Iris pigment epithelial cell (primary cell): Measurements from ENCODE around the gene NFYB.
A peak's percentile ranks its signal among the peaks of the same experiment; 100 is the strongest.
"Not testable (repeated sequence)": the region's sequence is repeated elsewhere in the genome, so short reads cannot be mapped to it uniquely, and the experiment has no call there.

Experiments
- DNase-seq: peaks from one replicate; pipeline ENCODE4 v3.0.0-alpha.2; 2011; ENCODE audit warnings: low read depth

The NFYB gene

GRCh38 chr12:104114834-104115586, 23.0 kb downstream of the NFYB start:
- not testable (repeated sequence) for DNase-seq

GRCh38 chr12:104109446-104110271, 28.4 kb downstream of the NFYB start:
- no peak for DNase-seq

- DNase-seq: peak; percentile 90
These were observed 29.1 kb downstream of the NFYB start for GRCh38 chr12:104108755-104109445.

- no peak for DNase-seq
These were observed 31.0 kb downstream of the NFYB start for GRCh38 chr12:104106965-104107364.

GRCh38 chr12:104105461-104105860, 32.5 kb downstream of the NFYB start:
- DNase-seq: no peak

- DNase-seq: no peak
These were observed 40.1 kb downstream of the NFYB start for GRCh38 chr12:104097954-104098353.

GRCh38 chr12:104095289-104095688, 42.7 kb downstream of the NFYB start:
- no peak for DNase-seq

GRCh38 chr12:104094284-104094683, 43.7 kb downstream of the NFYB start:
- DNase-seq: peak; percentile 75

GRCh38 chr12:104091136-104091535, 46.9 kb downstream of the NFYB start:
- no peak for DNase-seq

- DNase-seq: peak; percentile 17
These were observed 47.3 kb downstream of the NFYB start for GRCh38 chr12:104090685-104091084.

GRCh38 chr12:104083769-104084475, 54.1 kb downstream of the NFYB start:
- no peak for DNase-seq

- no peak for DNase-seq
These were observed 57.2 kb downstream of the NFYB start for GRCh38 chr12:104080764-104081163.

- no peak for DNase-seq
These were observed 59.0 kb downstream of the NFYB start for GRCh38 chr12:104079024-104079423.

- no peak for DNase-seq
These were observed 64.3 kb downstream of the NFYB start for GRCh38 chr12:104073699-104074098.

GRCh38 chr12:104072099-104072498, 65.9 kb downstream of the NFYB start:
- peak; percentile 54 for DNase-seq
